B cell (primary cell): ENCODE results near the gene CFLAR. TPM values are rescaled to one million over a fixed set of nuclear protein-coding genes. Genes with fewer than 3 reads are reported as not detected.

Experiments used
- ATAC-seq: fragments of 200-7000 bp; cut with Tn5 transposase; one replicate; pipeline ENCODE4 v1.10.0; 2021; ENCODE audit warnings: low read depth, mild to moderate bottlenecking, moderate number of reproducible peaks, moderate library complexity
- CTCF ChIA-PET: fragments of 350-600 bp; sonication (Branson Sonifier 250); formaldehyde crosslinking; loops from one replicate; lab custom pipeline; 2021; ENCODE audit warnings: antibody characterized with exemption, inconsistent platforms; lab: Charles Lee
- POLR2A ChIA-PET: fragments of 350-600 bp; sonication (Branson Sonifier 250); formaldehyde crosslinking; loops from one replicate; lab custom pipeline; 2021; ENCODE audit warnings: antibody characterized with exemption; lab: Charles Lee
- DNase-seq: peaks from one replicate; pipeline ENCODE4 v3.0.0; 2013
- H2AFZ ChIP-seq: 2 replicates; pipeline ENCODE4 v1.6.1; 2012; ENCODE audit warnings: mild to moderate bottlenecking, low read depth, low read length; ENCODE audit not compliant: insufficient read depth, poor library complexity, severe bottlenecking
- H3K27ac ChIP-seq, 2 donors: 1 replicate in 1 of 2; 2 replicates in 1 of 2; pipeline ENCODE4 v1.5.1; 2012 to 2013; ENCODE audit warnings: low read length in 2 of 2, mild to moderate bottlenecking in 2 of 2, moderate library complexity in 1 of 2
- H3K27me3 ChIP-seq, 4 experiments: fragments of 200-600 bp in 1 of 4; sonication (generic) in 1 of 4; replicated peaks in 1 of 4; 1 replicate in 2 of 4; 2 replicates in 2 of 4; pipeline versions ENCODE4 v1.6.1 to v1.7.0; 2013 to 2016; ENCODE audit warnings: low read length in 3 of 4, mild to moderate bottlenecking in 2 of 4, mixed read lengths in 1 of 4, moderate library complexity in 1 of 4; ENCODE audit not compliant: insufficient read depth in 4 of 4, control insufficient read depth in 3 of 4; ENCODE audit errors: control extremely low read depth in 1 of 4
- H3K36me3 ChIP-seq, 2 experiments: replicated peaks in 1 of 2; 1 replicate in 1 of 2; 2 replicates in 1 of 2; pipeline versions ENCODE4 v1.6.1 to v1.7.1; 2013; ENCODE audit warnings: low read length in 1 of 2; ENCODE audit not compliant: insufficient read depth in 2 of 2, control insufficient read depth in 1 of 2; ENCODE audit errors: control extremely low read depth in 1 of 2, extremely low read depth in 1 of 2
- H3K4me1 ChIP-seq, 2 donors: fragments of 200-600 bp in 1 of 2; sonication (generic) in 1 of 2; 1 replicate in 1 of 2; 2 replicates in 1 of 2; pipeline versions ENCODE4 v1.5.1 to v1.6.1; 2013 to 2017; ENCODE audit warnings: low read length in 2 of 2; ENCODE audit not compliant: control insufficient read depth in 2 of 2, insufficient read depth in 2 of 2
- H3K4me2 ChIP-seq: replicated peaks from 2 replicates; pipeline ENCODE3; 2012; ENCODE audit warnings: mild to moderate bottlenecking, low read depth, low read length; ENCODE audit not compliant: poor library complexity, severe bottlenecking
- H3K4me3 ChIP-seq, 5 experiments: fragments of 200-600 bp in 1 of 5; sonication (generic) in 1 of 5; 1 replicate in 3 of 5; 2 replicates in 2 of 5; pipeline versions ENCODE4 v1.5.1 to v1.7.0; 2011 to 2016; ENCODE audit warnings: low read length in 4 of 5, mild to moderate bottlenecking in 4 of 5, low read depth in 2 of 5, control low read depth in 1 of 5, moderate library complexity in 1 of 5; ENCODE audit not compliant: insufficient read depth in 1 of 5; ENCODE audit errors: control extremely low read depth in 1 of 5, extremely low read depth in 1 of 5
- H3K79me2 ChIP-seq: fragments of 200-600 bp; sonication (generic); one replicate; pipeline ENCODE4 v1.6.0; 2016; ENCODE audit warnings: low read length; ENCODE audit not compliant: control insufficient read depth, insufficient read depth
- H3K9ac ChIP-seq: fragments of 200-600 bp; sonication (generic); 2 replicates; pipeline ENCODE4 v1.6.1; 2017; ENCODE audit warnings: mild to moderate bottlenecking, low read length, moderate library complexity
- H3K9me3 ChIP-seq, 3 donors: one replicate each; pipeline versions ENCODE4 v1.6.1 to v1.7.1; 2013; ENCODE audit warnings: low read length in 2 of 3; ENCODE audit not compliant: control insufficient read depth in 2 of 3, insufficient read depth in 1 of 3; ENCODE audit errors: control extremely low read depth in 1 of 3
- H4K20me1 ChIP-seq: 2 replicates; pipeline ENCODE4 v1.6.0; 2012; ENCODE audit warnings: mild to moderate bottlenecking, low read length; ENCODE audit not compliant: insufficient read depth, control insufficient read depth, poor library complexity, severe bottlenecking
- H3K27ac Mint-ChIP-seq: one replicate; pipeline ENCODE4 v1.8.0; 2021; ENCODE audit warnings: mixed read lengths
- H3K27me3 Mint-ChIP-seq: one replicate; pipeline ENCODE4 v1.8.0; 2021; ENCODE audit warnings: mixed read lengths
- H3K4me1 Mint-ChIP-seq: one replicate; pipeline ENCODE4 v1.8.0; 2021; ENCODE audit warnings: mixed read lengths
- H3K4me3 Mint-ChIP-seq: one replicate; pipeline ENCODE4 v1.8.0; 2021; ENCODE audit warnings: mixed read lengths
- H3K9me3 Mint-ChIP-seq: one replicate; pipeline ENCODE4 v1.8.0; 2022; ENCODE audit warnings: mixed read lengths; ENCODE audit not compliant: insufficient read depth
- CTCF ChIP-seq: fragments of 200-600 bp; IDR thresholded peaks from one replicate; pipeline ENCODE4 v1.8.0; 2022; ENCODE audit warnings: antibody characterized with exemption, mild to moderate bottlenecking
- EZH2 ChIP-seq: IDR thresholded peaks from 2 replicates; pipeline ENCODE4 v1.6.1; 2012; ENCODE audit warnings: borderline replicate concordance, low read depth, mild to moderate bottlenecking, moderate library complexity, low read length; ENCODE audit not compliant: insufficient read depth, poor library complexity, severe bottlenecking
- WGBS: methylation state at CpG from one replicate; pipeline ENCODE4 v1.1.5; 2013; ENCODE audit warnings: missing lambda C conversion rate; ENCODE audit not compliant: insufficient coverage; 5-methylcytosine and 5-hydroxymethylcytosine counted together
- intact Hi-C: fragments of 100-400 bp; cut with micrococcal nuclease; formaldehyde crosslinking; loops from one replicate; pipeline ENCODE4 v1.10.0; 2022
- polyA plus RNA-seq: library from polyadenylated mRNA; depleted of rRNA; stranded (reverse); fragments of >200 nt; gene quantifications from 2 replicates; pipeline ENCODE4 v1.2.3, GENCODE V29; 2012
- total RNA-seq, 2 donors: library from RNA; stranded (reverse); fragments of 120-200 nt in 1 of 2; gene quantifications; 1 replicate in 1 of 2; 2 replicates in 1 of 2; pipeline versions ENCODE4 v1.2.3 to v1.2.4, GENCODE V29; 2013 to 2022

Gene CFLAR
- total and polyA plus RNA-seq, 2 donors (not counting 1 experiment from before 2014, with no cell fraction given) = 58.4 to 216 TPM

- no peak overlapping the region for H3K4me3 ChIP-seq
- no peaks in the 10 kb centered on the region for H4K20me1 ChIP-seq
- peaks cover 10% of the 10 kb centered on the region for H3K79me2 ChIP-seq
- peaks cover 34 to 39% of the 10 kb centered on the region in 2 donors for H3K4me1 ChIP-seq
- H3K27me3 ChIP-seq = no peaks in the 10 kb centered on the region
- DNase-seq (peak; percentile 63), ATAC-seq (peak; percentile 58)
- WGBS = 71% methylated on average over 5 of the region's 8 CpGs
- Mint-ChIP-seq H3K27me3 (no peaks in the 10 kb centered on the region), H3K27ac (peak overlapping the region; percentile 89), H3K9me3 (no peaks in the 10 kb centered on the region), H3K4me3 (peak overlapping the region; percentile 42), H3K4me1 (peaks cover 55% of the 10 kb centered on the region)
- H3K9me3 ChIP-seq = no peaks in the 10 kb centered on the region
- H3K9ac ChIP-seq = no peak overlapping the region
- intact Hi-C loops = loop anchor here (2.0 kb wide), 1 partner anchor 17 kb away; no protein-coding TSS in a partner anchor
- H2AFZ ChIP-seq = peak overlapping the region; percentile 64
- H3K4me2 ChIP-seq = peak overlapping the region; percentile 19
- H3K27ac ChIP-seq = peak overlapping the region; percentile 74 to 85
- peaks cover 4 to 43% of the 10 kb centered on the region in 2 experiments for H3K36me3 ChIP-seq
- ChIA-PET CTCF (interaction anchor here (0.8 to 2.4 kb wide), 6 partner anchors 19 to 81 kb away, joined by 3 to 7 read pairs (median 4); partner anchors contain the start of gene CASP10), POLR2A (no interaction called here)
- TF ChIP-seq CTCF = no peak
- no peak for TF ChIP-seq EZH2
Observed at GRCh38 chr2:201151127-201151981, 35.4 kb downstream of the CFLAR start.

GRCh38 chr2:201152517-201152916 is 36.6 kb downstream of the CFLAR start:
- H3K4me3 Mint-ChIP-seq = no peak overlapping the region
- no peaks in the 10 kb centered on the region for H3K9me3 ChIP-seq
- peaks cover 65% of the 10 kb centered on the region for H3K4me1 Mint-ChIP-seq
- H3K27me3 Mint-ChIP-seq = no peaks in the 10 kb centered on the region
- H3K36me3 ChIP-seq = peaks cover 0 to 42% of the 10 kb centered on the region in 2 experiments
- DNase-seq (no peak), ATAC-seq (no peak)
- H3K9me3 Mint-ChIP-seq = no peaks in the 10 kb centered on the region
- ChIA-PET POLR2A (interaction anchor here (4.1 kb wide), 1 partner anchor 35 kb away, joined by 32 read pairs; the partner anchor contains the start of gene CFLAR), CTCF (interaction anchor here (0.9 to 1.6 kb wide), 4 partner anchors 22 to 83 kb away, joined by 4 to 5 read pairs (median 4); partner anchors contain the start of gene CASP10)
- peaks cover 15% of the 10 kb centered on the region for H3K79me2 ChIP-seq
- intact Hi-C loops = no loop called here
- no peak overlapping the region for H2AFZ ChIP-seq
- H3K4me2 ChIP-seq = no peak overlapping the region
- no peak for TF ChIP-seq CTCF
- H3K27ac Mint-ChIP-seq = peak overlapping the region; percentile 76
- WGBS = no CpG with 5 or more reads among the region's 1 CpG
- no peak overlapping the region for H3K4me3 ChIP-seq
- no peaks in the 10 kb centered on the region for H4K20me1 ChIP-seq
- peak overlapping the region; percentile 5 to 85 for H3K27ac ChIP-seq
- peaks cover 45 to 50% of the 10 kb centered on the region in 2 donors for H3K4me1 ChIP-seq
- no peak overlapping the region for H3K9ac ChIP-seq
- no peaks in the 10 kb centered on the region for H3K27me3 ChIP-seq
